ENCODE results near the gene INTS14.

GRCh38 chr15:65653801-65654521 lies 43.0 kb upstream of the INTS14 start:
- TF ChIP-seq, protein P1, sequence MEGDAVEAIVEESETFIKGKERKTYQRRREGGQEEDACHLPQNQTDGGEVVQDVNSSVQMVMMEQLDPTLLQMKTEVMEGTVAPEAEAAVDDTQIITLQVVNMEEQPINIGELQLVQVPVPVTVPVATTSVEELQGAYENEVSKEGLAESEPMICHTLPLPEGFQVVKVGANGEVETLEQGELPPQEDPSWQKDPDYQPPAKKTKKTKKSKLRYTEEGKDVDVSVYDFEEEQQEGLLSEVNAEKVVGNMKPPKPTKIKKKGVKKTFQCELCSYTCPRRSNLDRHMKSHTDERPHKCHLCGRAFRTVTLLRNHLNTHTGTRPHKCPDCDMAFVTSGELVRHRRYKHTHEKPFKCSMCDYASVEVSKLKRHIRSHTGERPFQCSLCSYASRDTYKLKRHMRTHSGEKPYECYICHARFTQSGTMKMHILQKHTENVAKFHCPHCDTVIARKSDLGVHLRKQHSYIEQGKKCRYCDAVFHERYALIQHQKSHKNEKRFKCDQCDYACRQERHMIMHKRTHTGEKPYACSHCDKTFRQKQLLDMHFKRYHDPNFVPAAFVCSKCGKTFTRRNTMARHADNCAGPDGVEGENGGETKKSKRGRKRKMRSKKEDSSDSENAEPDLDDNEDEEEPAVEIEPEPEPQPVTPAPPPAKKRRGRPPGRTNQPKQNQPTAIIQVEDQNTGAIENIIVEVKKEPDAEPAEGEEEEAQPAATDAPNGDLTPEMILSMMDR (IDR thresholded peaks at IDR 0.05; ENCODE audit: insufficient read depth, low read length, poor library complexity, severe bottlenecking), result no peak
- TF ChIP-seq EZH2phosphoT487 (conservative IDR thresholded peaks at IDR 0.05; ENCODE audit: low read length), result no peak
